Neuronal stem cell (in vitro differentiated cells): Measurements from ENCODE around the gene SLC37A1.
A peak's percentile ranks its signal among the peaks of the same experiment; 100 is the strongest.

Experiments
- DNase-seq: peaks from one replicate; pipeline ENCODE4 v3.0.0-alpha.2; 2013; ENCODE audit warnings: low spot score
- H2AFZ ChIP-seq: one replicate; pipeline ENCODE4 v1.6.1; 2013; ENCODE audit warnings: mild to moderate bottlenecking, low read length, inconsistent platforms
- H2AK5ac ChIP-seq: 2 replicates; pipeline ENCODE4 v1.6.1; 2013; ENCODE audit warnings: low read depth, mild to moderate bottlenecking, inconsistent platforms, low read length, moderate library complexity, mixed read lengths
- H2BK120ac ChIP-seq: 2 replicates; pipeline ENCODE4 v1.6.1; 2013; ENCODE audit warnings: low read depth, mild to moderate bottlenecking, inconsistent platforms, low read length, moderate library complexity, mixed read lengths
- H2BK12ac ChIP-seq: one replicate; pipeline ENCODE4 v1.6.1; 2013; ENCODE audit warnings: low read length, inconsistent platforms
- H2BK15ac ChIP-seq: 2 replicates; pipeline ENCODE4 v1.6.1; 2013; ENCODE audit warnings: mild to moderate bottlenecking, low read length, inconsistent platforms, mixed read lengths
- H2BK5ac ChIP-seq: one replicate; pipeline ENCODE4 v1.6.1; 2013; ENCODE audit warnings: inconsistent platforms, mild to moderate bottlenecking, low read length, moderate library complexity
- H3K14ac ChIP-seq: one replicate; pipeline ENCODE4 v1.6.1; 2013; ENCODE audit warnings: low read length, inconsistent platforms
- H3K18ac ChIP-seq: 2 replicates; pipeline ENCODE4 v1.6.1; 2013; ENCODE audit warnings: low read length, inconsistent platforms
- H3K23ac ChIP-seq: 2 replicates; pipeline ENCODE4 v1.6.1; 2013; ENCODE audit warnings: low read depth, mild to moderate bottlenecking, mixed read lengths, low read length, inconsistent platforms; ENCODE audit not compliant: poor library complexity
- H3K27ac ChIP-seq: replicated peaks from 3 replicates; pipeline ENCODE4 v1.5.1; 2013; ENCODE audit warnings: low read length, inconsistent platforms
- H3K27me3 ChIP-seq, 3 experiments: 2 replicates each; pipeline ENCODE4 v1.6.1; 2013; ENCODE audit warnings: low read length in 3 of 3, mild to moderate bottlenecking in 2 of 3, inconsistent platforms in 1 of 3, low read depth in 1 of 3, mixed read lengths in 1 of 3, moderate library complexity in 1 of 3; ENCODE audit not compliant: control insufficient read depth in 3 of 3, insufficient read depth in 3 of 3
- H3K36me3 ChIP-seq, 2 donors: replicated peaks in 1 of 2; 2 replicates each; pipeline ENCODE4 v1.6.1; 2013; ENCODE audit warnings: low read length in 2 of 2; ENCODE audit not compliant: control insufficient read depth in 2 of 2, insufficient read depth in 2 of 2
- H3K4ac ChIP-seq: 2 replicates; pipeline ENCODE4 v1.6.1; 2013; ENCODE audit warnings: inconsistent platforms, mild to moderate bottlenecking, low read length, moderate library complexity
- H3K4me1 ChIP-seq, 2 donors: 1 replicate in 1 of 2; 2 replicates in 1 of 2; pipeline ENCODE4 v1.6.1; 2013; ENCODE audit warnings: low read length in 2 of 2, low read depth in 1 of 2; ENCODE audit not compliant: control insufficient read depth in 2 of 2, insufficient read depth in 1 of 2
- H3K4me2 ChIP-seq: one replicate; pipeline ENCODE4 v1.6.1; 2013; ENCODE audit warnings: mild to moderate bottlenecking, low read length, inconsistent platforms; ENCODE audit not compliant: insufficient read depth, poor library complexity, severe bottlenecking
- H3K4me3 ChIP-seq, 2 donors: 2 replicates each; pipeline ENCODE4 v1.5.1; 2013; ENCODE audit warnings: low read length in 2 of 2, mild to moderate bottlenecking in 2 of 2, inconsistent platforms in 1 of 2, moderate library complexity in 1 of 2
- H3K79me1 ChIP-seq: one replicate; pipeline ENCODE4 v1.6.1; 2013; ENCODE audit warnings: low read depth, mild to moderate bottlenecking, inconsistent platforms, low read length, moderate library complexity
- H3K9ac ChIP-seq: one replicate; pipeline ENCODE4 v1.6.1; 2013; ENCODE audit warnings: mild to moderate bottlenecking, low read depth, low read length, inconsistent platforms; ENCODE audit not compliant: poor library complexity
- H3K9me3 ChIP-seq, 2 donors: replicated peaks in 1 of 2; 2 replicates each; pipeline versions ENCODE3 to v1.6.1; 2013; ENCODE audit warnings: low read length in 2 of 2, mild to moderate bottlenecking in 2 of 2, inconsistent platforms in 1 of 2, low read depth in 1 of 2, mixed read lengths in 1 of 2, moderate library complexity in 1 of 2; ENCODE audit not compliant: control insufficient read depth in 2 of 2, insufficient read depth in 1 of 2
- H4K8ac ChIP-seq: one replicate; pipeline ENCODE4 v1.6.1; 2013; ENCODE audit warnings: low read depth, mild to moderate bottlenecking, inconsistent platforms, low read length, moderate library complexity
- H4K91ac ChIP-seq: one replicate; pipeline ENCODE4 v1.6.1; 2013; ENCODE audit warnings: low read length, low read depth, mild to moderate bottlenecking, inconsistent platforms; ENCODE audit not compliant: poor library complexity
- WGBS, 2 donors: extraction: QIAGEN DNeasy Blood & Tissue Kit; methylation state at CpG; one replicate each; pipeline ENCODE4 v1.1.7; 2013; ENCODE audit warnings: missing lambda C conversion rate in 2 of 2, mixed read lengths in 1 of 2; ENCODE audit not compliant: insufficient read length in 2 of 2, insufficient replicate concordance in 1 of 2; ENCODE audit errors: extremely low coverage in 2 of 2; 5-methylcytosine and 5-hydroxymethylcytosine counted together

SLC37A1 gene

GRCh38 chr21:42542596-42542995 is 28.9 kb downstream of the SLC37A1 start:
- Histone ChIP-seq H3K4me3 (no peak overlapping the region), H3K4me2 (no peak overlapping the region), H2BK120ac (no peak overlapping the region), H3K9me3 (no peaks in the 10 kb centered on the region), H2AK5ac (no peak overlapping the region), H4K8ac (no peak overlapping the region), H3K23ac (no peak overlapping the region), H3K27ac (no peak overlapping the region), H2BK12ac (no peak overlapping the region), H2BK5ac (no peak overlapping the region), H4K91ac (no peak overlapping the region), H3K4me1 (no peaks in the 10 kb centered on the region), H3K14ac (no peak overlapping the region), H3K36me3 (no peaks in the 10 kb centered on the region), H3K9ac (no peak overlapping the region), H3K79me1 (no peaks in the 10 kb centered on the region), H3K4ac (no peak overlapping the region), H3K27me3 (peaks cover 0 to 7% (median 0%) of the 10 kb centered on the region in 3 experiments), H2AFZ (no peak overlapping the region), H2BK15ac (no peak overlapping the region), H3K18ac (no peak overlapping the region)
- no peak for DNase-seq
- no CpG with 5 or more reads among the region's 10 CpGs for WGBS, 2 donors

GRCh38 chr21:42543106-42543847 is 29.6 kb downstream of the SLC37A1 start:
- Histone ChIP-seq H2BK120ac (no peak overlapping the region), H2BK12ac (no peak overlapping the region), H3K36me3 (no peaks in the 10 kb centered on the region), H2AK5ac (no peak overlapping the region), H3K9ac (peak overlapping the region; percentile 1), H4K91ac (no peak overlapping the region), H2BK5ac (no peak overlapping the region), H3K4me2 (no peak overlapping the region), H3K23ac (peak overlapping the region; percentile 70), H3K9me3 (no peaks in the 10 kb centered on the region), H3K14ac (no peak overlapping the region), H4K8ac (no peak overlapping the region), H3K79me1 (no peaks in the 10 kb centered on the region), H2AFZ (no peak overlapping the region), H3K4me1 (no peaks in the 10 kb centered on the region), H3K27me3 (peaks cover 0 to 7% (median 0%) of the 10 kb centered on the region in 3 experiments), H2BK15ac (no peak overlapping the region), H3K4me3 (no peak overlapping the region), H3K18ac (no peak overlapping the region), H3K4ac (no peak overlapping the region), H3K27ac (no peak overlapping the region)
- DNase-seq, result no peak
- no CpG with 5 or more reads among the region's 25 CpGs for WGBS, 2 donors

DNA sequence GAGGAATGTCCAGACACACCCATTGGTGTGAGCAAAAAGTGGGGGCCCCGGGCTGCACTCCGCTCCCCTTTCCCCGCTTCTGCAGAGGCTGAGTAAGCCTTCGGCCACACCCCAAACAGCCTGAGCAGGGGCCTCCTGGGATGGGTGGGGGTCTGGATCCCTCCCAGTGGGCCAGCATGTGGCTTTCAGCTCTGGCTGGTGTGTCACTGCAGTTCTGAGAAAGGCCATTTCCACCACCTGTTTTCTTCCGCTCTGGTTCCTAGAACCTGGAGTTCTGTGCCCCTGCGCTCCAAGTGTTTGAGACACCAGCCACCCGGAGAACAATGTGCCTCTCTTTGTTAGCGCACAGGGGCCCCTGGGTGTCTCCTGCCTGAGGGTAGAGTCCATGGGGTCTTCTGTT is 30.9 kb downstream of the SLC37A1 start:
- H4K91ac ChIP-seq, result no peak overlapping the region
- no CpG with 5 or more reads among the region's 8 CpGs for whole genome bisulfite sequencing, 2 donors
- H2BK120ac ChIP-seq, result no peak overlapping the region

GRCh38 chr21:42545317-42545716 is 31.7 kb downstream of the SLC37A1 start:
- Histone ChIP-seq H3K4me3 (no peak overlapping the region), H4K91ac (no peak overlapping the region), H2BK5ac (no peak overlapping the region), H2BK12ac (no peak overlapping the region), H2BK15ac (no peak overlapping the region), H3K79me1 (no peaks in the 10 kb centered on the region), H3K4ac (no peak overlapping the region), H3K14ac (no peak overlapping the region), H3K23ac (no peak overlapping the region), H2BK120ac (no peak overlapping the region), H3K4me1 (no peaks in the 10 kb centered on the region), H2AFZ (no peak overlapping the region), H3K4me2 (no peak overlapping the region), H2AK5ac (no peak overlapping the region), H4K8ac (no peak overlapping the region), H3K36me3 (no peaks in the 10 kb centered on the region), H3K9ac (no peak overlapping the region), H3K27me3 (peaks cover 0 to 10% (median 0%) of the 10 kb centered on the region in 3 experiments), H3K18ac (no peak overlapping the region), H3K9me3 (no peaks in the 10 kb centered on the region), H3K27ac (no peak overlapping the region)
- no peak for DNase-seq
- no CpG with 5 or more reads among the region's 4 CpGs for WGBS, 2 donors

More for the DNA sequence above, 30.9 kb downstream of the SLC37A1 start:
- Histone ChIP-seq H3K14ac (no peak overlapping the region), H3K4ac (no peak overlapping the region), H3K27me3 (peaks cover 0 to 7% (median 0%) of the 10 kb centered on the region in 3 experiments), H3K4me1 (no peaks in the 10 kb centered on the region), H3K79me1 (no peaks in the 10 kb centered on the region), H2AK5ac (no peak overlapping the region), H3K4me3 (no peak overlapping the region), H2BK5ac (no peak overlapping the region), H3K27ac (no peak overlapping the region), H3K9me3 (no peaks in the 10 kb centered on the region), H2BK15ac (no peak overlapping the region), H3K9ac (no peak overlapping the region), H3K23ac (peak overlapping the region; percentile 47), H4K8ac (no peak overlapping the region), H2BK12ac (no peak overlapping the region), H3K36me3 (no peaks in the 10 kb centered on the region), H3K18ac (no peak overlapping the region), H2AFZ (no peak overlapping the region), H3K4me2 (no peak overlapping the region)
- DNase-seq, result no peak
